K562 (cell line): Measurements from ENCODE around the gene TRIP6. TPM values are rescaled to one million over a fixed set of nuclear protein-coding genes. Genes with fewer than 3 reads are reported as not detected.
A peak's percentile ranks its signal among the peaks of the same experiment; 100 is the strongest.

ENCODE experiments used
- ATAC-seq: fragments of 200-7000 bp; cut with Tn5 transposase; 3 replicates; pipeline ENCODE4 v1.9.1; 2020; ENCODE audit warnings: moderate library complexity
- BruUV-seq: library from RNA; stranded (reverse); fragments of 400-500 nt; replicated peaks from 2 replicates; lab custom pipeline; 2021; lab: Mats Ljungman, UMichigan
- CTCF ChIA-PET: fragments of 300-600 bp; formaldehyde crosslinking; extraction: SDS; loops from one replicate; lab custom pipeline; 2021; ENCODE audit warnings: low intra/inter-chr PET ratio; lab: Yijun Ruan, JAX
- POLR2A ChIA-PET: fragments of 300-600, 350-650 bp; sonication (Branson Sonifier 250); formaldehyde crosslinking; extraction: SDS; loops from one replicate; lab custom pipeline; 2021; ENCODE audit warnings: antibody characterized with exemption, inconsistent platforms; lab: Yijun Ruan, JAX
- DNase-seq, 4 experiments: peaks; one replicate each; pipeline versions ENCODE4 v3.0.0 to v3.0.0-alpha.2; 2011 to 2018; ENCODE audit warnings: low spot score in 3 of 4, mixed read lengths in 3 of 4; ENCODE audit errors: extremely low read depth in 1 of 4
- FAIRE-seq: peaks from 2 replicates; lab custom pipeline; 2011; peaks lifted over from hg19 to GRCh38; lab: Jason Lieb, UNC
- H2AFZ ChIP-seq: 2 replicates; pipeline ENCODE4 v1.6.0; 2011; ENCODE audit warnings: low read depth, low read length, control low read depth, inconsistent platforms
- H3K27ac ChIP-seq: fragments of 200-600 bp; 3 replicates; pipeline ENCODE4 v1.8.0; 2011; ENCODE audit warnings: low read depth, mild to moderate bottlenecking, control low read depth, inconsistent platforms, low read length, moderate library complexity, mixed read lengths; ENCODE audit errors: extremely low read depth
- H3K27me3 ChIP-seq, 2 experiments: fragments of 300-600 bp in 1 of 2; 2 replicates in 1 of 2; 3 replicates in 1 of 2; pipeline versions ENCODE4 v1.6.0 to v1.8.0; 2011; ENCODE audit warnings: inconsistent platforms in 2 of 2, low read length in 2 of 2, mild to moderate bottlenecking in 1 of 2, mixed read lengths in 1 of 2, moderate library complexity in 1 of 2; ENCODE audit not compliant: control insufficient read depth in 2 of 2, insufficient read depth in 2 of 2
- H3K36me3 ChIP-seq: fragments of 300-600 bp; 3 replicates; pipeline ENCODE4 v1.8.0; 2011; ENCODE audit warnings: mild to moderate bottlenecking, low read length, inconsistent platforms; ENCODE audit not compliant: control insufficient read depth, insufficient read depth
- H3K4me1 ChIP-seq, 2 experiments: fragments of 200-600 bp in 1 of 2; replicated peaks in 1 of 2; 2 replicates in 1 of 2; 3 replicates in 1 of 2; pipeline versions ENCODE4 v1.5.1 to v1.8.0; 2011; ENCODE audit warnings: inconsistent platforms in 2 of 2, low read length in 2 of 2, mild to moderate bottlenecking in 1 of 2, mixed read lengths in 1 of 2, moderate library complexity in 1 of 2; ENCODE audit not compliant: control insufficient read depth in 2 of 2, insufficient read depth in 2 of 2
- H3K4me2 ChIP-seq: 2 replicates; pipeline ENCODE4 v1.6.1; 2011; ENCODE audit warnings: low read length, control low read depth, inconsistent platforms, mixed read lengths; ENCODE audit not compliant: insufficient read depth
- H3K4me3 ChIP-seq: fragments of 200-600 bp; sonication (generic), shearing (Covaris generic); 2 replicates; pipeline ENCODE4 v1.5.1; 2016; ENCODE audit warnings: control low read depth, inconsistent platforms
- H3K79me2 ChIP-seq: fragments of 200-600 bp; 3 replicates; pipeline ENCODE4 v1.8.0; 2011; ENCODE audit warnings: low read length, inconsistent platforms; ENCODE audit not compliant: control insufficient read depth, insufficient read depth
- H3K9ac ChIP-seq, 2 experiments: 2 replicates each; pipeline versions ENCODE4 v1.6.0 to v1.6.1; 2011; ENCODE audit warnings: low read depth in 2 of 2, low read length in 2 of 2, control low read depth in 1 of 2, inconsistent platforms in 1 of 2, mild to moderate bottlenecking in 1 of 2, mixed read lengths in 1 of 2; ENCODE audit not compliant: insufficient read depth in 1 of 2
- H3K9me1 ChIP-seq: one replicate; pipeline ENCODE4 v1.6.0; 2011; ENCODE audit warnings: inconsistent platforms, mild to moderate bottlenecking, low read length, moderate library complexity; ENCODE audit not compliant: control insufficient read depth, insufficient read depth
- H3K9me3 ChIP-seq: replicated peaks from 2 replicates; pipeline ENCODE4 v1.5.1; 2011; ENCODE audit warnings: low read depth, low read length, inconsistent platforms; ENCODE audit not compliant: control insufficient read depth, insufficient read depth
- H4K20me1 ChIP-seq: replicated peaks from 2 replicates; pipeline ENCODE4 v1.6.1; 2011; ENCODE audit warnings: low read length, inconsistent platforms, mixed read lengths; ENCODE audit not compliant: control insufficient read depth, insufficient read depth
- POLR2B ChIP-seq: fragments of 450-650 bp; IDR thresholded peaks from 2 replicates; pipeline ENCODE4 v1.6.1; 2018; ENCODE audit warnings: low read depth; ENCODE audit not compliant: partially characterized antibody
- POLR2G ChIP-seq: fragments of 200-400 bp; formaldehyde crosslinking; IDR thresholded peaks from 2 replicates; pipeline ENCODE4 v1.6.1; 2017; ENCODE audit warnings: low read depth, mild to moderate bottlenecking, antibody characterized with exemption, low read length, moderate library complexity
- RBFOX2 ChIP-seq: fragments of 200-400 bp; formaldehyde crosslinking; IDR thresholded peaks from 2 replicates; pipeline ENCODE4 v1.6.1; 2017; ENCODE audit warnings: low read depth, mild to moderate bottlenecking, low read length, moderate library complexity
- SRSF1 ChIP-seq: fragments of 200-400 bp; formaldehyde crosslinking; IDR thresholded peaks from 2 replicates; pipeline ENCODE4 v1.6.1; 2017; ENCODE audit warnings: mild to moderate bottlenecking, low read depth, low read length, moderate library complexity
- ZBTB12 ChIP-seq: fragments of 250-450 bp; sonication (Bioruptor Pico); IDR thresholded peaks from 2 replicates; pipeline ENCODE4 v1.4.0; 2020
- ZNF121 ChIP-seq: sonication (generic); formaldehyde crosslinking; conservative IDR thresholded peaks from 2 replicates; pipeline ENCODE4 v1.8.0; 2022; ENCODE audit warnings: missing genetic modification reagents
- WGBS: fragments of 100-300 bp; shearing (Covaris generic); methylation state at CpG from one replicate; pipeline ENCODE4 v1.1.6; 2016; ENCODE audit warnings: low coverage, mixed read lengths; ENCODE audit not compliant: insufficient coverage; ENCODE audit errors: missing lambda C conversion rate; 5-methylcytosine and 5-hydroxymethylcytosine counted together
- in situ Hi-C: fragments of 300-500 bp; cut with MboI; formaldehyde crosslinking; loops from 4 replicates; pipeline ENCODE4 v1.15.0; 2018; ENCODE audit warnings: inconsistent platforms, mixed read lengths
- intact Hi-C: fragments of 100-400 bp; cut with micrococcal nuclease; formaldehyde crosslinking; loops from 2 replicates; pipeline ENCODE4 v1.14.2; 2022
- polyA plus RNA-seq, 8 experiments: library from polyadenylated mRNA; depleted of rRNA in 4 of 8; stranded (reverse) in 5 of 8; unstranded in 3 of 8; fragments of >200 nt; fragmentation: Nextera tagmentation in 2 of 8; fragmentation: Illumina TruSeq in 1 of 8; extraction: Ambion mirVana in 2 of 8; extraction: Trizol in 1 of 8; gene quantifications; 2 replicates each; pipeline versions ENCODE4 v1.2.1 to v1.2.3, GENCODE V29; 2011 to 2014; ENCODE audit warnings: inconsistent platforms in 1 of 8, missing spikeins in 1 of 8
- total RNA-seq, 7 experiments: library from RNA; depleted of rRNA in 6 of 7; stranded (reverse); fragments of >200 nt in 6 of 7; fragmentation: Illumina TruSeq in 2 of 7; extraction: Trizol in 2 of 7; gene quantifications; 2 replicates each; pipeline versions ENCODE4 v1.2.1 to v1.2.3, GENCODE V29; 2011 to 2021; ENCODE audit warnings: low replicate concordance in 1 of 7

TRIP6 gene
- total and polyA plus RNA-seq, 9 of the 15 experiments (the other 6 are each of a cell fraction or from before 2014, with no cell fraction given): 5.9 to 141 (median 54.0) TPM

GRCh38 chr7:100823534-100823933 is 43.7 kb upstream of the TRIP6 start:
- Histone ChIP-seq H4K20me1 (peaks cover 9% of the 10 kb centered on the region; the same call in 1 of the 2 replicates), H3K4me2 (no peak overlapping the region), H3K9me1 (peaks cover 4% of the 10 kb centered on the region), H3K79me2 (peaks cover 50% of the 10 kb centered on the region), H3K27ac (no peak overlapping the region), H3K4me1 (peaks cover 13 to 66% of the 10 kb centered on the region in 2 experiments; a peak in 4 of 5 replicates), H3K36me3 (peaks cover 61% of the 10 kb centered on the region; the same call in 2 of the 3 replicates), H3K9me3 (no peaks in the 10 kb centered on the region), H2AFZ (no peak overlapping the region), H3K4me3 (no peak overlapping the region), H3K27me3 (no peaks in the 10 kb centered on the region), H3K9ac (peak overlapping the region in 1 of 2 experiments; percentile 56; a peak in 1 of 4 replicates)
- no peak for ATAC-seq
- TF ChIP-seq SRSF1: no peak
- TF ChIP-seq RBFOX2: peak; percentile 42; the same call in 1 of the 2 replicates
- TF ChIP-seq ZNF121 (CRISPR knock-in tag): no peak
- TF ChIP-seq POLR2B: no peak
- TF ChIP-seq POLR2G: 0 out of 2 replicates have a peak, but pooled peaks have one; percentile 34
- TF ChIP-seq ZBTB12: no peak
- DNase-seq: no peak
- intact Hi-C loops: no loop called here
- BruUV-seq: no TSS peak
- 97% methylated on average over 22 of the region's 31 CpGs for WGBS
- FAIRE-seq: no peak
- in situ Hi-C loops: no loop called here
- CTCF ChIA-PET: no interaction called here
- POLR2A ChIA-PET: no interaction called here
